HUDEP-2 (cell line): ENCODE results near the gene RAD50.
"Not testable (repeated sequence)": the region's sequence is repeated elsewhere in the genome, so short reads cannot be mapped to it uniquely, and the experiment has no call there.

Experiments used
- DNase-seq, 76 experiments: peaks; one replicate each; lab custom pipeline; 2025; ENCODE audit not compliant: unreplicated experiment in 76 of 76; lab: John Stamatoyannopoulos, UW

The RAD50 gene

GRCh38 chr5:132627470-132627869 is 70.7 kb downstream of the RAD50 start:
- no peak for DNase-seq

GRCh38 chr5:132628814-132629213 is 72.0 kb downstream of the RAD50 start:
- DNase-seq, result no peak

DNA sequence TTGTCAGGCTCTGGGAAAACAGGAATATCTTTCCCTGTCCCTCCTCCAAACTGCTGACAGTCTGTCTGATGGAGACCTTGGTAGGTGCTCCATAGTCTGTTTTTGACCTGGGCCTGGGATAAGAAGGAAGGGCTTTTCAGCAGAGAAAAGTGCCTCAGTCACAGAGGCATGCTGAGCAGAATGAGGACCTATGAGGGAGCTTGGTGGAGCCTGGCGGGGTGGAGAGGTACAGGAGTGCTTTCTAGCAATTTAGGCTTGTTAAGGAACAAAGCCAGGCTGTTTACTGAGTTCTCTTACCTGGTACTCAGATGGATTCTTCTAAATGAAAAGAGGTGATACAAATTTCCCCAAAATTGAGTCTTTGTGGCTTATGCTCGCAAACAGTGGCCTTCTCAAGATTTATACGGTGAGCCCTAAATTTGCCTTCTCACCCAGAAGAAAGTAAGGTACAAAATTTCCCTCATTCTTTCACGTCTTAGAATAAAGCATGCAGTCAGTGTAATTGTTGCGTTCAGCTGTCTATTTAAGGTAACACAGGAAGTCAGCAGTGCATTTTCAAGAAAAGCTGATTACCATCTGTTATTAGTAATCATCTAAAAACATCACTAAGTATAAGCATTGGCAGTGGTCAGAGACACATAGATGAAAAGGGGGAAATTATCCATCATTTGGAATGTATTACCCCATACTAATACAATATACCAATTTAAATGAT is 72.6 kb downstream of the RAD50 start:
- DNase-seq, result no peak

DNA sequence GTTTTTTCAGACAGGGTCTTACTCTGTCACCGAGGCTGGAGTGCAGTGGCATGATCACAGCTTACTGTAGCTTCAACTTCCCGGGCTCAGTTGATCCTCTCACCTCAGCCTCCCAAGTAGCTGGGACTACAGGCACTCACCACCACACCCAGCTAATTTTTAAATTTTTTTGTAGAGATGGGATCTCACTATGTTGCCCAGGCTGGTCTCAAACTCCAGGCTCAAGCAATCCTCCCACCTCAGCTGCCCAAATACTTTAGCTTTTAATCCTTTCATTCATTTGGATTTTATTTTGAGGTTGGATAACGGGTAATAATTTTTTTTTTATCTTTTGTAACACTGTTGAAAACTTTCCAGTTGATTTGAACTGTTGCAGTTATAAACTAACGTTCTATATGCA is 76.8 kb downstream of the RAD50 start:
- not testable (repeated sequence) for DNase-seq

- DNase-seq, result no peak
Measured at GRCh38 chr5:132635873-132636272, 79.1 kb downstream of the RAD50 start.

GRCh38 chr5:132637241-132637640 is 80.5 kb downstream of the RAD50 start:
- no peak for DNase-seq

- no peak for DNase-seq
Measured at GRCh38 chr5:132639706-132640130, 82.9 kb downstream of the RAD50 start.

DNA sequence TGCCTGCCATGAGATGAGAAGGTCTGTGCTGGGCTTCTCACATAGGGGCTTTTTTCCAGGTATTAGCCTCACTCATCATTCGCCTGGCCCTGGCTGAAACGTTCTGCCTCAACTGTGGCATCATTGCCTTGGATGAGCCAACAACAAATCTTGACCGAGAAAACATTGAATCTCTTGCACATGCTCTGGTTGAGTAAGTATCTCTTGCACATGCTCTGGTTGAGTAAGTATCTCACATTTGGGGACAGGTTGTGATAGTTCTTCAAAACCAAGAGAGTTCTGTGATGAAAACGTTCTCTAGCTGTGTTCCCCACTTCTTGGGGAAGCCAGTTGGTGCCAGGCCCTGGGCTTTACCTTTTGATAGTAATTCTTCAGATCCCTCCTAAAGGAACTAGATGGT is 83.8 kb downstream of the RAD50 start:
- no peak for DNase-seq

GRCh38 chr5:132641241-132641723 is 84.5 kb downstream of the RAD50 start:
- DNase-seq, result no peak

GRCh38 chr5:132641841-132642240 is 85.1 kb downstream of the RAD50 start:
- DNase-seq, result no peak

GRCh38 chr5:132644177-132644576 is 87.4 kb downstream of the RAD50 start:
- DNase-seq, result no peak

- DNase-seq, result no peak
Measured at GRCh38 chr5:132646583-132647266, 89.9 kb downstream of the RAD50 start.

DNA sequence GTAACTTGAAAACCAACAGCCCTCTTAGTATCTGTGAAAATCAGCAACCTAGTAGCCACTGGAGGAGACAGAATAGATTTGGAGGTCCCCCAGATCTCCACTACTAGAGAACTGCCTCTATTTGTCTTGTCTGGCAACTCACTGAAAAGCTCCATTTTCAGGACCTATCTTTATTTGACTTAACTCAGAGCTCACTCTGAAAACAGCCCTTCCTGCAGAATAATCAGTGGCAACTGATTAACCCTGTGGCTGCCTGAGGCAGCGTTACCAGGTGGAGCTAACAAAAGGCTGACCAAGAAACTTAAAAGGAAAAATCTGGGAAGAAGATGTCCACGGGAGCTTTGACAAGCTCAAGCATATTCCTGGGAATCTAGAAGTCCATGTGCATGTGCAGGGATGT is 90.7 kb downstream of the RAD50 start:
- DNase-seq, result no peak

DNA sequence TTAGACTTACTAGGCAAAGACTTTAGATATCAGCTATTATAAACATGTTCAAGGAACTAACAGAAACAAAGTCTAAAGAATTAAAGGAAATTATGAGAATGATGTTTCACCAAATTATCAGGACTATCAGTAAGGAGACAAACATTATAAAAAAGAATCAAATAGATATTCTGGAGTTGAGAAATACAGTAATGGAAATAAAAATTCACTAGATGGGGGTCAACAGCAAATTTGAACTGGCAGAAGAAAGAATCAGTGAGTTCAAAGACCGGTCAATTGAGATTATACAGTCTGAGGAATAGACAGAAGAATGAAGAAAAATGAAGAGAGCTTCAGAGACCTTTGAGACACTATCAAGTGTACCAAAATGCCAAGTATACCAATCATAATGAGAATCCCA is 91.6 kb downstream of the RAD50 start:
- no peak for DNase-seq

DNA sequence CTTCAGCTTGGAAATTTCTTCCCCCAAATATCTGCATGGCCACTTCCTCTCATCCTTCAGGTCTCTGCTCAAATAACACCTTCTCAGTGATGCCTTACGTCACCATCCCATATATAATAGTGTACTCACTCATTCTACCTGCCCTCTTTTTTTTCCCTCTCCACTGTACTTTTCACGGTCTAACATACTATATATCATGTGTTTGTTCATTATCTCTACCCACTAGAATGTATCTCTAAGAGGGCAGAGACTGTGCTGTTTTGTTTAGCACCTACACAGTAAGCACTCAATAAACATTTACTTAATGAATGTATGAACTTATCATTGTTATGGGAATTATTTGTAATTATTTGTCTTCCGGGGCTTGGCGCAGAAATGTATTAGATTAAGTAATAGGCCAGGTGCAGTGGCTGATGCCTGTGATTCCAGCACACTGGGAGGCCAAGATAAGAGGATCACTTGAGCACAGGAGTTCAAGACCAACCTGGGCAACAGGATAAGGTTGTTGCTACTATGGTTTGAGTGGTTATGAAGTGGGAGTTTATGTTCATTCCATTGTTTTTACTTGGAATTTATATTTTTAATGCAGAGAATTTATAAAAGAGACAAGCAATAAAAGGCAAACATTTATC is 95.2 kb downstream of the RAD50 start:
- DNase-seq, result peak in 51 of 76 experiments; percentile 9 to 77 (median 39)

- DNase-seq, result no peak
Measured at GRCh38 chr5:132653716-132654115, 96.9 kb downstream of the RAD50 start.

- DNase-seq, result peak in 43 of 76 experiments; percentile 10 to 68 (median 37)
Measured at GRCh38 chr5:132655821-132656773, 99.3 kb downstream of the RAD50 start.

DNA sequence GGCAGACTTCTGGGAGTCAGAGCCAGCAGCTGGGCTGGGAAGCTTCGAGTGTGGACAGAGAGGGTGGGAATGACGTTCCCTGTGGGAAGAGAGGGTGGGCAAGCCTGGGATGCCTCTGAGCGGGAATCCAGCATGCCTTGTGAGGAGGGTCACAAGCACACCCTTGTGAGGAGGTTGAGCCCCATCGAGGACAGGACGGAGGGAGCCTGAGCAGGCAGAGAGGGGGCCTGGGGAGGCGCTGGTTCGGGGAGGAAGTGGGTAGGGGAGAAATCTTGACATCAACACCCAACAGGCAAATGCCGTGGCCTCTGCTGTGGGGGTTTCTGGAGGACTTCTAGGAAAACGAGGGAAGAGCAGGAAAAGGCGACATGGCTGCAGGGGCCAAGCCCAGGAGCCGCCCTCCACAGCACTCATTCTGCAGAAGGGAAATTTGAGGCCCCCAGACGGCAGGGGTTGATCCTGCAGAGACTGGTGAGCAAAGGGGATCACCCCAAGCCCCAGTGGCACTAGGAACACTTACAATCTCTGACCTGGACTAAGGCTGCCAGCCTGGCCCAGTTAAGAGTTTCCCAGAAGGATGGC is 100.1 kb downstream of the RAD50 start:
- DNase-seq, result no peak

- no peak for DNase-seq
Measured at GRCh38 chr5:132657676-132658380, 101.1 kb downstream of the RAD50 start, which contains the start of gene IL13. TSS of gene IL13 (plus strand) at chr5:132658173. CDS start at chr5:132658187, 14 bp downstream.
